ENCODE results near the gene VKORC1L1. TPM values are rescaled to one million over a fixed set of nuclear protein-coding genes. Genes with fewer than 3 reads are reported as not detected.
"Not testable (repeated sequence)": the region's sequence is repeated elsewhere in the genome, so short reads cannot be mapped to it uniquely, and the experiment has no call there.

VKORC1L1 gene
- total RNA-seq: 22.7 and 30.7 TPM in 2 replicates

GRCh38 chr7:65872776-65873581, at the start of gene VKORC1L1:
Gene VKORC1L1, plus strand, starts transcription at chr7:65873074. Its CDS starts 298 bp downstream, at chr7:65873372.
- peak; percentile 70 for DNase-seq (ENCODE audit: low read depth)

DNA sequence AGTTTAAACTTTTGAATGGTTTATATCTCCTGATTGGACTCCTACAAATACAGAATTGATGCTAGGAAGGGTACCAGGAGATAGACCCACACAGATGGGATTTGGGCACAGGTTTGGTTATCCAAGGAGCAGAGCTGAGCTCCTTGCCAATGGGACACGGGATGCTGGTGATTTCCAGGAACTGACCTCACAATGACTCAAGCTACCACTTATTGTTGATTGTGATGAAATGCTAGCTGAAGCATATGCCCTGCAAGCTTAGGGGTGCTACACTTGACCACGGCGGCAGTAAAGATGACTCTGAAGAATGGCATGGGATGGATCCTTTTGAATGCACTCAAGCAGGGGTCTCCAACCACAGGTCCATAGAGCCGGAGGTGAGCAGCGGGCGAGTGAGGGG, 45.5 kb upstream of the VKORC1L1 start:
- DNase-seq (ENCODE audit: low read depth): no peak

DNA sequence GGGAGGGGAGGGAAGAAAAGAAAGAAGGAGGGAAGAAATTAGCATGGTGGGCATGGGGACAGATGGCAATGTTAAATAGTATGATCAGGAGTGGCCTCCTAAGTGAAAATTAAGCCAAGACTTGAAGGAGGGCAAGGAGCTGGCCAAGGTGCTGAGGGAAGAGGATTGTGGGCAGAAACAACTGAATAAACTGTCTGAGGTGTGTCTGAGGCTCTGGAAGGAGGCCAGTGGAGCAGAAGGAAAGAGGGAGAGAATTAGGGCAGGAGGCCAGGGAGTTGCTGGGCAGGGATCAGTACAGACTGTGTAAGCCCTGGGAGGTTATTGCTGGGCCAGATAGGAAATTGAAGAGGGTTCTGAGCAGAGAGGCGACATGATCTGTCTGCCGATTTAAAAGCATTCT, 40.6 kb upstream of the VKORC1L1 start:
- DNase-seq (ENCODE audit: low read depth): peak; percentile 36

DNA sequence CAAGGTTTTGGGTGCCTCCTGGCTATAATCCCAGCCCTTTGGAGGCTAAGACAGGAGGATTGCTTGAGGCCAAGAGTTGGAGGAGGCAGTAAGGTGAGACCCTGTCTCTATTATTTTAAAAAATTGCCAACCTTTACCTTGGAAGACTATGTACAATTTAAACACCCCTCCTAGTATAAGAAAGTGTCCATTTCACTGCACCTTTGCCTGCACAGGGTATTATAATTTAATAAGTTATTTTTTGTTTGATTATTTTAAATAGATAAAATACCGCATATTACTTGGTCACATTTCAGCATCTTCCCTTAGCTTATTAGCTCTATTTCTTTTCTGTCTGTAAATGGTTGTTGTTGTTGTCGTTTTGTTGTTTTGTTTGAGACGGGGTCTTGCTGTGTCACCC, 36.2 kb upstream of the VKORC1L1 start:
- not testable (repeated sequence) for DNase-seq (ENCODE audit: low read depth)

DNA sequence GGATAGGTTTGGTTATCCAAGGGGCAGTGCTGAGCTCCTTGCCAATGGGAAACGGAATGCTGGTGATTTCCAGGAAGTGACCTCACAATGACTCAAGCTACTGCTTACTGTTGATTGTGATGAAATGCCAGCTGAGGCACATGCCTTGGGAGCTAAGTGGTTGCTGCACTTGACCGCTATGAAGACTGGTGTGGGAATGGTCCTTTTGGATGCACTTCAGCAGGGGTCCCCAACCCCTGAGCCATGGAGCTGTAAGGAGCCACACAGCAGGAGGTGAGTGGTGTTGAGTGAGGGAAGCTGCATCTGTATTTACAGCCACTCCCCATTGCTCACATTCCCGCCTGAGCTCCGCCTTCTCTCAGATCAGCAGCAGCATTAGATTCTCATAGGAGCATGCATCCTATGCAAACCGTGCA, 35.3 kb upstream of the VKORC1L1 start:
- peak; percentile 12 for DNase-seq (ENCODE audit: low read depth)

- no peak for DNase-seq (ENCODE audit: low read depth)
Measured at GRCh38 chr7:65839846-65840245, 33.0 kb upstream of the VKORC1L1 start.

DNA sequence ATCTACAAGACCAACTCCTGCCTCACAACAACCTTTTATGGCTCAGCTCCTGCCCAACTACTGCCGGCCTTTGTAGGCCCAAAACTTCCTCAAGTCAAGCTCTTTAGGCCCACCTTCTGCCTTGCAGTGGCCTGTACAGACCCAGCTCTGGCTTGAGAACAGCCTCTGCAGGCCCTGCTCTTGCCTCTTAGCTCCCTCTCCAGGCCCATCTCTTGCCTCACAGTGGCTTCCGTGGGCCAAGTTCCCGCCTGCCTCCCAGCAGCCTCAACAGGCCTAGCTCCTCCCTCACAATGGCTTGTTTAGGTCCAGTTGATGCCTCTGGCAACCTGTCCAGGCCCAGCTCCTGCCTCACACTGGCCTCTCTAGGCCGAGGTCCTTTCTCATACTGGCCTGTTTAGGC, 32.4 kb upstream of the VKORC1L1 start:
- DNase-seq (ENCODE audit: low read depth): peak; percentile 36

DNA sequence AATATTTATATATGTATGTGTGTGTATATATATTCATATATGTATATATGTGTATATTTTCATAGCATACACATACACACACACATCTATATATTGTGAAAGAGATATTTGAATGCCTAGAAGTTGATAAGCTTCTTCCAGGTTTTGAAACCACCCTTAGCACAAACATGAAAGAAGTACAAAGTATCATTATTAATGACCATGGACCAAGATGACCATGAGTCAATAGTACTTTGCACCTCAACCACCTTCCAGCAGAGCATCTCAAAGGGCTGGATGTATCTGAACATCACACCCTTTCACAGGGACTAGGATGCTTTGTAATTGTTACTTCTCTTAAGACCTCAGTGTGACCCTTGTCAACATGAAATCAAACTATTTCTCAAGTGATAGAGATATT, 29.3 kb upstream of the VKORC1L1 start:
- not testable (repeated sequence) for DNase-seq (ENCODE audit: low read depth)

DNA sequence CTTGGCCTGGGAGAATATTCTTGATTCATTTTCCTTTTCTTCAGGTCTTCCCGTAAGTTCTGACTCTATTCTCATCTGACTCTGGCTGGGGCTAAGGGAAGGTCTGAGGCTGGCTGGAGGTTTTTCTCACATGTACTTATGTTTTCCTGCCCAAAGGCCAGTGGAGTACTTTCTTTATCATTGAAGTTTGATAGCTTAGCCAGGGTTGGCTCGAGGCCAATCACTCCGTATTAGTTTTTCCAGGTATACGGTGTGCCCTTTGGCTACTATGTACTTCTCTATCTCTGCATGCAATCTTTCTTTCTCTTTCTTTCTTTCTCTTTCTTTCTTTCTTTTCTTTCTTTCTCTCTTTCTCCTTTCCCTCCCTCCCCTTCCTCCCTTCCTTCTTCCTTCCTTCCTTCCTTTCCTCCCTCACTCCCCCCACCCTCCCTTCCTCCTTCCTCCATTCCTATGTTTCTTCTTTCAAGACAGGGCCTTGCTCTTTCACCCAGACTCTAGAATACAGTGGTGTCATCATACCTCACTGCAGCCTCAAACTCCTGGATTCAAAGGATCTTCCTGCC, 26.8 kb upstream of the VKORC1L1 start:
- DNase-seq (ENCODE audit: low read depth): no peak

GRCh38 chr7:65853426-65853825, 19.4 kb upstream of the VKORC1L1 start:
- DNase-seq (ENCODE audit: low read depth): not testable (repeated sequence)

GRCh38 chr7:65853892-65854291, 19.0 kb upstream of the VKORC1L1 start:
- not testable (repeated sequence) for DNase-seq (ENCODE audit: low read depth)

GRCh38 chr7:65857321-65857894, 15.5 kb upstream of the VKORC1L1 start:
- not testable (repeated sequence) for DNase-seq (ENCODE audit: low read depth)

- DNase-seq (ENCODE audit: low read depth): not testable (repeated sequence)
Measured at GRCh38 chr7:65858660-65859059, 14.2 kb upstream of the VKORC1L1 start.

- not testable (repeated sequence) for DNase-seq (ENCODE audit: low read depth)
Measured at GRCh38 chr7:65866244-65866643, 6.6 kb upstream of the VKORC1L1 start.

GRCh38 chr7:65867681-65868080, 5.2 kb upstream of the VKORC1L1 start:
- not testable (repeated sequence) for DNase-seq (ENCODE audit: low read depth)

DNA sequence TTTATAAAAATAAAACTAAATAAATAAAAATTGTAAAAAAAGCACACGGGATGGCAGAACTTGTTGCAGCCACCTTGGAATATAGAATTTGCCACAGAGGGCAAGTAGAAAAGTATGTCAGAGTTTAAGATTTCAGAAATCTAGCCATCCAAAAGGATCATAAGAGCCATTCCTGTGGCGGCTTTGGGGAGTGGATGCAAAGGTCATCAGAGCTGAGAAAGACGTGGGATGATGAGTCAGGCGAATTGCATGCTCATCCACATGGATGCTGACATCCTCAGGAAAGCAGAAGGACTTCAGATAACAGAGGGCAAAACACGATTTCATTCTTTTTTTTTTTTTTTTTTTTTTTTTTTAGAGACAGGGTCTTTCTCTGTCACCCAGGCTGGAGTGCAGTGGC, 3.6 kb upstream of the VKORC1L1 start:
- peak; percentile 44 for DNase-seq (ENCODE audit: low read depth)

GRCh38 chr7:65871451-65871850, 1.4 kb upstream of the VKORC1L1 start:
- not testable (repeated sequence) for DNase-seq (ENCODE audit: low read depth)

- not testable (repeated sequence) for DNase-seq (ENCODE audit: low read depth)
Measured at GRCh38 chr7:65873582-65874193, 814 bp downstream of the VKORC1L1 start.

- not testable (repeated sequence) for DNase-seq (ENCODE audit: low read depth)
Measured at GRCh38 chr7:65875715-65876114, 2.8 kb downstream of the VKORC1L1 start.

DNA sequence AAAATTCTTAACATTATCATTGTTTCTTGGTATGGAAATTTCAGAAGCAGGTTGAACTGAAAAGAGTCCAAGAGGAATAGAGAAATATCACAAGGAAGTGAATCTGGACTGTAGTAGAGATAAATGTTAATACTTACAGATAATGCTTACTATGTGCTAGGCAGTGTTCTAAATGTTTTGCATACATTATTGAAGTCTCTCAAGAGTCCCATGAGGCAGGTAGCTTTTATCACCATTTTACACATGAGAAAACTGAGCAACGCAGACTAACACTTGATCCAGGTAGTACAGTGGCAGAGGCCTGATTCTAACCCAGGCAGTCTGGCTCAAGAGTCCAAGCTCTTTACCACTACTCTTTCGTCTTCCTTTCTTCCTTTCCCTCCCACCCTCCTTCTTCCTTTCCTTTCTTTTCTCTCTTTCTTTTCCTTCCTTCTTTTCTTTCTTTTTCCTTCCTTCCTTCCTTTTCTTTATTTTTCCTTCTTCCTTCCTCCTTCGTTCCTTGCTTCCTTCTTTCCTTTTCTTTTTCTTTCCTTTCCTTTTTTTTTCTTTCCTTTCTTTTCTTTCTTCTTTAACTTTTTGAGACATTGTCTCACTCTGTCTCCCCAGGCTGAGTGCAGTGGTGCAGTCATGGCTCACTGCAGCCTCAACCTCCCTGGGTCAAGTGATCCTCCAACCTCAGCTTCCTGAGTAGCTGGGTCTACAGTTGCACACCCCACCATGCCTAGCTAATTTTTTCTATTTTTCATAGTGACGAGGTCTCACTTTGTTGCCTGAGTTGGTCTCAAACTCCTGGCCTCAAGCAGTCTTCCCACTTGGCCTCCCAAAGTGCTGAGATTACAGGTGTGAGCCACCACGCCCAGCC, 6.6 kb downstream of the VKORC1L1 start:
- not testable (repeated sequence) for DNase-seq (ENCODE audit: low read depth)

GRCh38 chr7:65880242-65880641, 7.4 kb downstream of the VKORC1L1 start:
- not testable (repeated sequence) for DNase-seq (ENCODE audit: low read depth)
